Kasumi-1 (cell line): ENCODE results near the gene SNAPC2.

Experiments used
- DNase-seq, 2 experiments: peaks; one replicate each; lab custom pipeline; 2025; lab: John Stamatoyannopoulos, UW

SNAPC2 gene

GRCh38 chr19:7919610-7920518, at the start of gene SNAPC2:
SNAPC2 (plus strand) TSS chr19:7920338; CDS start chr19:7920367, 29 bp downstream.
- DNase-seq = peak; percentile 83 to 85

GRCh38 chr19:7870571-7871436, 49.3 kb upstream of the SNAPC2 start:
- DNase-seq = peak; percentile 84 to 87

GRCh38 chr19:7871437-7872305, 48.5 kb upstream of the SNAPC2 start:
- peak; percentile 90 to 92 for DNase-seq

- no peak for DNase-seq
These were observed 47.6 kb upstream of the SNAPC2 start for GRCh38 chr19:7872306-7873204.

- no peak for DNase-seq
These were observed 46.6 kb upstream of the SNAPC2 start for GRCh38 chr19:7873304-7874075.

GRCh38 chr19:7874076-7874896, 45.9 kb upstream of the SNAPC2 start, which contains the start of gene PRR36:
PRR36 (minus strand) TSS chr19:7874390; CDS start chr19:7873689, 701 bp downstream.
- DNase-seq = no peak

- DNase-seq = no peak
These were observed 45.3 kb upstream of the SNAPC2 start for GRCh38 chr19:7874897-7875273.

- DNase-seq = no peak
These were observed 42.8 kb upstream of the SNAPC2 start for GRCh38 chr19:7877249-7877836.

- DNase-seq = no peak
These were observed 40.9 kb upstream of the SNAPC2 start for GRCh38 chr19:7879111-7879807.

- DNase-seq = no peak
These were observed 40.3 kb upstream of the SNAPC2 start for GRCh38 chr19:7879836-7880235.

GRCh38 chr19:7881910-7882309, 38.2 kb upstream of the SNAPC2 start:
- no peak for DNase-seq

- no peak for DNase-seq
These were observed 37.0 kb upstream of the SNAPC2 start for GRCh38 chr19:7883105-7883504.

- peak; percentile 16 to 18 for DNase-seq
These were observed 36.2 kb upstream of the SNAPC2 start for GRCh38 chr19:7883796-7884570.

- DNase-seq = no peak
These were observed 34.3 kb upstream of the SNAPC2 start for GRCh38 chr19:7885818-7886217.

- peak in 1 of 2 experiments; percentile 15 for DNase-seq
These were observed 32.6 kb upstream of the SNAPC2 start for GRCh38 chr19:7887408-7888144.

- DNase-seq = no peak
These were observed 31.9 kb upstream of the SNAPC2 start, which contains the start of gene LRRC8E for GRCh38 chr19:7888145-7888825. LRRC8E (plus strand) TSS chr19:7888510; CDS start chr19:7895604, 7,094 bp downstream.
